Measurements from ENCODE around the gene HNRNPH2. TPM values are rescaled to one million over a fixed set of nuclear protein-coding genes. Genes with fewer than 3 reads are reported as not detected.

The HNRNPH2 gene
- total and polyA plus RNA-seq, 9 of the 15 experiments (the other 6 are each of a cell fraction or from before 2014, with no cell fraction given) = 40.0 to 130 (median 60.3) TPM

DNA sequence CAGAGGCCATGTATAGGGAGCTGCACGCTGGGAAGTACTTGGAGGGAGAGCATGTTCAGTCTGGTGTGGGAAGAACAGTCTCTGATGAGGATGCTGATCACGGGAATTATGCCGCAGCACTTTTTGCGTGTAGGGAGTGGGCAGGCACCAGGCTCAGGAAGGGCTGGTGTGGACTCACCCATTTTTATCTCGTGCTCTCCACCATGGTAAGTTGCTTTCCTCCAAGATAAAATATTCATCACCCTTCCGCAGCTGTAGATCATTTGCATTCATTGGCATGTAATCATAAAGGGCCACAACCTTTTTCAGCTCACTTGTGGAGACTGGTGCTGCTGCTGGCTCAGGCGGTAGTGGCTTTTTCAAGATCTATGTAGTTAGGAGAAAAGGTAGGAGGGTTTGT lies 47.6 kb upstream of the HNRNPH2 start:
- ATAC-seq (no peak), FAIRE-seq (no peak), DNase-seq (ENCODE audit: extremely low read depth in 1 of 4, low spot score in 3 of 4) (no peak)
- no TSS peak for BruUV-seq (replicated peaks)
- Histone ChIP-seq H3K9me1 (ENCODE audit: control insufficient read depth, insufficient read depth, low read length) (no peaks in the 10 kb centered on the region), H3K9ac (ENCODE audit: insufficient read depth in 1 of 2, low read depth in 2 of 2, low read length in 2 of 2) (no peak overlapping the region), H3K9me3 (replicated peaks; ENCODE audit: control insufficient read depth, insufficient read depth, low read depth, low read length) (no peaks in the 10 kb centered on the region), H3K4me2 (ENCODE audit: insufficient read depth, low read length) (no peak overlapping the region), H3K36me3 (ENCODE audit: control insufficient read depth, insufficient read depth, low read length) (peaks cover 64% of the 10 kb centered on the region; the same call in 2 of the 3 replicates), H4K20me1 (replicated peaks; ENCODE audit: control insufficient read depth, insufficient read depth, low read length) (no peaks in the 10 kb centered on the region), H3K4me3 (no peak overlapping the region), H3K27me3 (ENCODE audit: control insufficient read depth in 2 of 2, insufficient read depth in 2 of 2, low read length in 2 of 2) (no peaks in the 10 kb centered on the region), H3K79me2 (ENCODE audit: control insufficient read depth, insufficient read depth, low read length) (no peaks in the 10 kb centered on the region), H3K4me1 (replicated peaks in 1 of 2; ENCODE audit: control insufficient read depth in 2 of 2, insufficient read depth in 2 of 2, low read length in 2 of 2) (peaks cover 0 to 4% of the 10 kb centered on the region in 2 experiments; a peak in 3 of 5 replicates), H2AFZ (ENCODE audit: low read depth, low read length) (no peak overlapping the region), H3K27ac (ENCODE audit: extremely low read depth, low read depth, low read length) (no peak overlapping the region)
- in situ Hi-C loops (cut with MboI) = no loop called here
- 63% methylated on average over 7 of the region's 7 CpGs for WGBS (ENCODE audit: insufficient coverage, low coverage, missing lambda C conversion rate)
- ChIA-PET POLR2A (interaction anchor here (1.7 kb wide), 1 partner anchor 12 kb away, joined by 3 read pairs; the partner anchor contains the start of gene TIMM8A), CTCF (ENCODE audit: low intra/inter-chr PET ratio) (no interaction called here)
- TF ChIP-seq TGIF2 (CRISPR knock-in tag; IDR thresholded peaks at IDR 0.05) (no peak), KHSRP (IDR thresholded peaks at IDR 0.05) (no peak), KDM5B (IDR thresholded peaks at IDR 0.05; ENCODE audit: insufficient replicate concordance, low read depth, low read length) (no peak), MEF2A (IDR thresholded peaks at IDR 0.05; ENCODE audit: control insufficient read depth, low read depth, low read length) (no peak), CREB1 (IDR thresholded peaks at IDR 0.05) (no peak), CREB1 (CRISPR knock-in tag; IDR thresholded peaks at IDR 0.05) (no peak), RBM15 (IDR thresholded peaks at IDR 0.05; ENCODE audit: insufficient read depth, low read length) (no peak), POLR2A (conservative IDR thresholded peaks at IDR 0.05) (no peak), SP1 (CRISPR knock-in tag; IDR thresholded peaks at IDR 0.05) (no peak), ZNF41 (CRISPR knock-in tag; conservative IDR thresholded peaks at IDR 0.05) (no peak), CHD2 (IDR thresholded peaks at IDR 0.05; ENCODE audit: low read depth, low read length) (no peak), ZNF717 (CRISPR knock-in tag; IDR thresholded peaks at IDR 0.05) (no peak)
- TF ChIP-seq, protein P1, sequence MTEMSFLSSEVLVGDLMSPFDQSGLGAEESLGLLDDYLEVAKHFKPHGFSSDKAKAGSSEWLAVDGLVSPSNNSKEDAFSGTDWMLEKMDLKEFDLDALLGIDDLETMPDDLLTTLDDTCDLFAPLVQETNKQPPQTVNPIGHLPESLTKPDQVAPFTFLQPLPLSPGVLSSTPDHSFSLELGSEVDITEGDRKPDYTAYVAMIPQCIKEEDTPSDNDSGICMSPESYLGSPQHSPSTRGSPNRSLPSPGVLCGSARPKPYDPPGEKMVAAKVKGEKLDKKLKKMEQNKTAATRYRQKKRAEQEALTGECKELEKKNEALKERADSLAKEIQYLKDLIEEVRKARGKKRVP (CRISPR knock-in tag; IDR thresholded peaks at IDR 0.05) = no peak
- TF ChIP-seq, protein P2, sequence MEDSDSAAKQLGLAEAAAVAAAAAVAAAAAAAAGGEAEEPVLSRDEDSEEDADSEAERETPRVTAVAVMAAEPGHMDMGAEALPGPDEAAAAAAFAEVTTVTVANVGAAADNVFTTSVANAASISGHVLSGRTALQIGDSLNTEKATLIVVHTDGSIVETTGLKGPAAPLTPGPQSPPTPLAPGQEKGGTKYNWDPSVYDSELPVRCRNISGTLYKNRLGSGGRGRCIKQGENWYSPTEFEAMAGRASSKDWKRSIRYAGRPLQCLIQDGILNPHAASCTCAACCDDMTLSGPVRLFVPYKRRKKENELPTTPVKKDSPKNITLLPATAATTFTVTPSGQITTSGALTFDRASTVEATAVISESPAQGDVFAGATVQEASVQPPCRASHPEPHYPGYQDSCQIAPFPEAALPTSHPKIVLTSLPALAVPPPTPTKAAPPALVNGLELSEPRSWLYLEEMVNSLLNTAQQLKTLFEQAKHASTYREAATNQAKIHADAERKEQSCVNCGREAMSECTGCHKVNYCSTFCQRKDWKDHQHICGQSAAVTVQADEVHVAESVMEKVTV (CRISPR knock-in tag; IDR thresholded peaks at IDR 0.05) = no peak
- intact Hi-C loops (cut with micrococcal nuclease) = no loop called here

Measured in K562 (cell line).